Suppressor macrophage treated with lipopolysaccharide for 4 hours (primary cell): Measurements from ENCODE around the gene POP5.
"Not testable (repeated sequence)": the region's sequence is repeated elsewhere in the genome, so short reads cannot be mapped to it uniquely, and the experiment has no call there.

ENCODE experiments used
- DNase-seq: peaks from one replicate; pipeline ENCODE4 v3.0.0-alpha.2; 2020

POP5 gene

GRCh38 chr12:120536064-120536791 lies 45.0 kb downstream of the POP5 start:
- no peak for DNase-seq

GRCh38 chr12:120534703-120535655 lies 46.2 kb downstream of the POP5 start:
- peak; percentile 63 for DNase-seq

GRCh38 chr12:120534203-120534702 lies 46.9 kb downstream of the POP5 start, which contains the start of gene RNF10:
Gene RNF10 (plus strand): TSS chr12:120534356. CDS start chr12:120534812, 456 bp downstream.
- peak; percentile 93 for DNase-seq

- DNase-seq, result no peak
Observed at GRCh38 chr12:120532701-120533238, 48.4 kb downstream of the POP5 start.

- DNase-seq, result not testable (repeated sequence)
Observed at GRCh38 chr12:120530418-120530761, 50.8 kb downstream of the POP5 start.

- peak; percentile 91 for DNase-seq
Observed at GRCh38 chr12:120529641-120530417, 51.4 kb downstream of the POP5 start.

GRCh38 chr12:120528861-120529525 lies 52.2 kb downstream of the POP5 start, which contains the start of gene COQ5:
Gene COQ5 (minus strand): TSS chr12:120529158. CDS start chr12:120529141, 17 bp downstream.
- peak; percentile 92 for DNase-seq
